Mononuclear cell (primary cell): ENCODE results near the gene HMX3. TPM values are rescaled to one million over a fixed set of nuclear protein-coding genes. Genes with fewer than 3 reads are reported as not detected.

Source experiments
- H3K27me3 ChIP-seq: 2 replicates; pipeline ENCODE4 v1.6.0; 2011; ENCODE audit warnings: low read length, control low read depth; ENCODE audit not compliant: insufficient read depth
- H3K4me1 ChIP-seq: 2 replicates; pipeline ENCODE4 v1.5.1; 2011; ENCODE audit warnings: mild to moderate bottlenecking, low read length, control low read depth; ENCODE audit not compliant: insufficient read depth
- H3K4me3 ChIP-seq: 2 replicates; pipeline ENCODE4 v1.5.1; 2011; ENCODE audit warnings: mild to moderate bottlenecking, low read length, moderate library complexity
- H3K9me3 ChIP-seq: 2 replicates; pipeline ENCODE4 v1.5.1; 2011; ENCODE audit warnings: low read depth, mild to moderate bottlenecking, control low read depth, low read length
- total RNA-seq: library from RNA; depleted of rRNA; stranded (reverse); fragments of >200 nt; gene quantifications from one replicate; pipeline ENCODE4 v1.2.3, GENCODE V29; 2012

The HMX3 gene
- total RNA-seq = not detected

- peaks cover 95% of the 10 kb centered on the region for H3K27me3 ChIP-seq
- no peaks in the 10 kb centered on the region for H3K9me3 ChIP-seq
- peaks cover 52% of the 10 kb centered on the region for H3K4me1 ChIP-seq
- no peak within 1 kb of the TSS for H3K4me3 ChIP-seq
These were observed at the start of gene HMX3 for GRCh38 chr10:123135415-123136141. Gene HMX3 (plus strand): TSS chr10:123135970. CDS start chr10:123136051, 81 bp downstream.

GRCh38 chr10:123086281-123086680 is 49.5 kb upstream of the HMX3 start:
- no peaks in the 10 kb centered on the region for H3K27me3 ChIP-seq
- H3K4me3 ChIP-seq = no peak overlapping the region
- H3K9me3 ChIP-seq = no peaks in the 10 kb centered on the region
- no peaks in the 10 kb centered on the region for H3K4me1 ChIP-seq

- Histone ChIP-seq H3K27me3 (no peaks in the 10 kb centered on the region), H3K4me3 (no peak overlapping the region), H3K4me1 (no peaks in the 10 kb centered on the region)
These were observed 48.4 kb upstream of the HMX3 start for GRCh38 chr10:123087348-123087747.

GRCh38 chr10:123087786-123088185 is 48.0 kb upstream of the HMX3 start:
- Histone ChIP-seq H3K27me3 (no peaks in the 10 kb centered on the region), H3K4me1 (no peaks in the 10 kb centered on the region), H3K4me3 (no peak overlapping the region), H3K9me3 (no peaks in the 10 kb centered on the region)

More at GRCh38 chr10:123087348-123087747, 48.4 kb upstream of the HMX3 start:
- no peaks in the 10 kb centered on the region for H3K9me3 ChIP-seq

- Histone ChIP-seq H3K27me3 (no peaks in the 10 kb centered on the region), H3K9me3 (no peaks in the 10 kb centered on the region), H3K4me1 (no peaks in the 10 kb centered on the region), H3K4me3 (no peak overlapping the region)
These were observed 42.9 kb upstream of the HMX3 start for GRCh38 chr10:123092635-123093414.

GRCh38 chr10:123093489-123093888 is 42.3 kb upstream of the HMX3 start:
- Histone ChIP-seq H3K4me3 (no peak overlapping the region), H3K4me1 (no peaks in the 10 kb centered on the region), H3K27me3 (no peaks in the 10 kb centered on the region), H3K9me3 (no peaks in the 10 kb centered on the region)

GRCh38 chr10:123096452-123096851 is 39.3 kb upstream of the HMX3 start:
- Histone ChIP-seq H3K27me3 (no peaks in the 10 kb centered on the region), H3K4me3 (no peak overlapping the region), H3K4me1 (no peaks in the 10 kb centered on the region), H3K9me3 (no peaks in the 10 kb centered on the region)

- H3K4me1 ChIP-seq = no peaks in the 10 kb centered on the region
- H3K4me3 ChIP-seq = no peak overlapping the region
- no peaks in the 10 kb centered on the region for H3K27me3 ChIP-seq
- no peaks in the 10 kb centered on the region for H3K9me3 ChIP-seq
These were observed 38.7 kb upstream of the HMX3 start for GRCh38 chr10:123097039-123097438.

GRCh38 chr10:123100030-123100762 is 35.6 kb upstream of the HMX3 start:
- Histone ChIP-seq H3K27me3 (no peaks in the 10 kb centered on the region), H3K4me1 (no peaks in the 10 kb centered on the region), H3K9me3 (no peaks in the 10 kb centered on the region), H3K4me3 (no peak overlapping the region)

GRCh38 chr10:123101872-123102271 is 33.9 kb upstream of the HMX3 start:
- Histone ChIP-seq H3K4me3 (no peak overlapping the region), H3K4me1 (no peaks in the 10 kb centered on the region), H3K9me3 (no peaks in the 10 kb centered on the region), H3K27me3 (no peaks in the 10 kb centered on the region)

GRCh38 chr10:123102673-123103072 is 33.1 kb upstream of the HMX3 start:
- Histone ChIP-seq H3K27me3 (no peaks in the 10 kb centered on the region), H3K4me3 (no peak overlapping the region), H3K4me1 (no peaks in the 10 kb centered on the region), H3K9me3 (no peaks in the 10 kb centered on the region)

- Histone ChIP-seq H3K4me3 (no peak overlapping the region), H3K4me1 (no peaks in the 10 kb centered on the region), H3K27me3 (no peaks in the 10 kb centered on the region), H3K9me3 (no peaks in the 10 kb centered on the region)
These were observed 31.8 kb upstream of the HMX3 start for GRCh38 chr10:123103944-123104343.

- Histone ChIP-seq H3K27me3 (peaks cover 2% of the 10 kb centered on the region), H3K4me3 (no peak overlapping the region), H3K4me1 (no peaks in the 10 kb centered on the region), H3K9me3 (no peaks in the 10 kb centered on the region)
These were observed 26.3 kb upstream of the HMX3 start for GRCh38 chr10:123109466-123109865.

GRCh38 chr10:123117644-123118417 is 17.9 kb upstream of the HMX3 start:
- no peaks in the 10 kb centered on the region for H3K9me3 ChIP-seq
- no peaks in the 10 kb centered on the region for H3K4me1 ChIP-seq
- H3K4me3 ChIP-seq = no peak overlapping the region
- peaks cover 34% of the 10 kb centered on the region for H3K27me3 ChIP-seq
